SK-N-SH (cell line): ENCODE results near the gene GABRA5. TPM values are rescaled to one million over a fixed set of nuclear protein-coding genes. Genes with fewer than 3 reads are reported as not detected.

Source experiments
- CTCF ChIA-PET: fragments of 300-600, 350-600 bp; formaldehyde crosslinking; extraction: SDS; loops from one replicate; lab custom pipeline; 2021; lab: Yijun Ruan, JAX
- POLR2A ChIA-PET: fragments of 350-600 bp; sonication (Branson Sonifier 250); formaldehyde crosslinking; extraction: SDS; loops from one replicate; lab custom pipeline; 2020; ENCODE audit warnings: antibody characterized with exemption, inconsistent platforms; lab: Yijun Ruan, JAX
- DNase-seq: peaks from one replicate; pipeline ENCODE4 v3.0.0; 2012
- H2AFZ ChIP-seq: fragments of 200-600 bp; sonication (generic); 2 replicates; pipeline ENCODE4 v1.8.1; 2016; ENCODE audit warnings: antibody characterized with exemption, mild to moderate bottlenecking, low read depth
- H3F3A ChIP-seq: fragments of 200-600 bp; sonication (generic); replicated peaks from 2 replicates; pipeline ENCODE3; 2016; ENCODE audit warnings: antibody characterized with exemption, mild to moderate bottlenecking; ENCODE audit not compliant: insufficient read depth
- H3K27ac ChIP-seq, 2 experiments: fragments of 200-500 bp in 1 of 2; fragments of 200-600 bp in 1 of 2; sonication (Bioruptor generic) in 1 of 2; sonication (generic), shearing (Covaris generic) in 1 of 2; 2 replicates each; pipeline versions ENCODE4 v1.5.1 to v1.6.1; 2014 to 2016; ENCODE audit warnings: low read depth in 2 of 2, inconsistent platforms in 1 of 2, low read length in 1 of 2, mild to moderate bottlenecking in 1 of 2, mixed read lengths in 1 of 2
- H3K27me3 ChIP-seq: fragments of 200-600 bp; sonication (generic), shearing (Covaris generic); 2 replicates; pipeline ENCODE4 v1.6.1; 2016; ENCODE audit warnings: mixed run types; ENCODE audit not compliant: insufficient read depth
- H3K36me3 ChIP-seq, 2 experiments: fragments of 200-500 bp in 1 of 2; fragments of 200-600 bp in 1 of 2; sonication (Bioruptor generic) in 1 of 2; sonication (generic) in 1 of 2; replicated peaks in 1 of 2; 2 replicates each; pipeline versions ENCODE3 to v1.5.1; 2014 to 2016; ENCODE audit warnings: low read length in 1 of 2, mild to moderate bottlenecking in 1 of 2; ENCODE audit not compliant: insufficient read depth in 2 of 2, control insufficient read depth in 1 of 2
- H3K4me1 ChIP-seq, 2 experiments: fragments of 200-500 bp in 1 of 2; fragments of 200-600 bp in 1 of 2; sonication (Bioruptor generic) in 1 of 2; sonication (generic), shearing (Covaris generic) in 1 of 2; 2 replicates each; pipeline versions ENCODE4 v1.5.1 to v1.6.1; 2014 to 2016; ENCODE audit warnings: low read depth in 1 of 2, low read length in 1 of 2, mixed run types in 1 of 2; ENCODE audit not compliant: insufficient read depth in 2 of 2, control insufficient read depth in 1 of 2
- H3K4me2 ChIP-seq: fragments of 200-600 bp; sonication (generic), shearing (Covaris generic); 2 replicates; pipeline ENCODE4 v1.6.1; 2017; ENCODE audit warnings: mixed run types
- H3K4me3 ChIP-seq, 2 experiments: fragments of 200-500 bp in 1 of 2; fragments of 200-600 bp in 1 of 2; sonication (Bioruptor generic) in 1 of 2; sonication (generic), shearing (Covaris generic) in 1 of 2; 2 replicates each; pipeline versions ENCODE4 v1.5.1 to v1.8.1; 2014 to 2016; ENCODE audit warnings: low read depth in 2 of 2, inconsistent platforms in 1 of 2, low read length in 1 of 2, mild to moderate bottlenecking in 1 of 2, mixed read lengths in 1 of 2, moderate library complexity in 1 of 2
- H3K79me2 ChIP-seq: fragments of 200-600 bp; sonication (generic); 2 replicates; pipeline ENCODE4 v1.8.1; 2017; ENCODE audit warnings: mild to moderate bottlenecking; ENCODE audit not compliant: insufficient read depth
- H3K9ac ChIP-seq: fragments of 200-600 bp; sonication (generic); 2 replicates; pipeline ENCODE4 v1.6.1; 2017; ENCODE audit warnings: mixed run types
- H3K9me2 ChIP-seq: fragments of 200-600 bp; sonication (generic); 2 replicates; pipeline ENCODE4 v1.6.1; 2017; ENCODE audit warnings: mixed run types
- H3K9me3 ChIP-seq: fragments of 200-600 bp; sonication (generic); 2 replicates; pipeline ENCODE4 v1.6.1; 2017; ENCODE audit warnings: mixed run types, mild to moderate bottlenecking, moderate library complexity
- H4K20me1 ChIP-seq: fragments of 200-600 bp; sonication (generic); 2 replicates; pipeline ENCODE4 v1.6.1; 2017; ENCODE audit warnings: mild to moderate bottlenecking, mixed run types; ENCODE audit not compliant: insufficient read depth
- NFIC ChIP-seq: IDR thresholded peaks from 2 replicates; pipeline ENCODE4 v1.4.0; 2012; ENCODE audit warnings: borderline replicate concordance
- PBX3 ChIP-seq: IDR thresholded peaks from 2 replicates; pipeline ENCODE4; 2012
- RAD21 ChIP-seq: IDR thresholded peaks from 2 replicates; pipeline ENCODE4 v1.6.1; 2012; ENCODE audit warnings: mild to moderate bottlenecking, low read length
- SIN3A ChIP-seq: IDR thresholded peaks from 2 replicates; pipeline ENCODE4 v1.6.1; 2012; ENCODE audit warnings: low read depth, mild to moderate bottlenecking, low read length, moderate library complexity, borderline replicate concordance
- SMC3 ChIP-seq: IDR thresholded peaks from 2 replicates; pipeline ENCODE4 v1.6.1; 2012; ENCODE audit warnings: low read depth, low read length, improper control_type of control experiment
- ZBTB33 ChIP-seq: IDR thresholded peaks from 2 replicates; pipeline ENCODE4 v1.4.0; 2012; ENCODE audit warnings: low read depth, borderline replicate concordance
- WGBS: methylation state at CpG from one replicate; pipeline ENCODE4 v1.1.6; 2017; ENCODE audit warnings: low lambda C conversion rate; 5-methylcytosine and 5-hydroxymethylcytosine counted together
- polyA plus RNA-seq, 3 experiments: library from polyadenylated mRNA; depleted of rRNA; stranded (reverse); fragments of >200 nt; gene quantifications; 2 replicates each; pipeline ENCODE4 v1.2.3, GENCODE V29; 2012

The GABRA5 gene
- polyA plus RNA-seq, 1 of the 3 experiments (the other 2 are of a cell fraction) = not detected

- no peak overlapping the region for H2AFZ ChIP-seq
- H3K4me3 ChIP-seq = no peak overlapping the region
- TF ChIP-seq NFIC = no peak
- TF ChIP-seq SMC3 = no peak
- TF ChIP-seq ZBTB33 = no peak
- TF ChIP-seq PBX3 = no peak
- TF ChIP-seq SIN3A = no peak
- TF ChIP-seq RAD21 = no peak
- H3K9me3 ChIP-seq = no peaks in the 10 kb centered on the region
- ChIA-PET POLR2A (no interaction called here), CTCF (no interaction called here)
- no peaks in the 10 kb centered on the region for H3K79me2 ChIP-seq
- 57% methylated on average over 2 of the region's 2 CpGs for WGBS
- H3K36me3 ChIP-seq = no peaks in the 10 kb centered on the region
- no peak for DNase-seq
- no peaks in the 10 kb centered on the region for H4K20me1 ChIP-seq
- H3K4me2 ChIP-seq = no peak overlapping the region
- no peaks in the 10 kb centered on the region for H3K4me1 ChIP-seq
- no peaks in the 10 kb centered on the region for H3K9me2 ChIP-seq
- no peak overlapping the region for H3K27ac ChIP-seq
- no peaks in the 10 kb centered on the region for H3F3A ChIP-seq
- H3K27me3 ChIP-seq = no peaks in the 10 kb centered on the region
- no peak overlapping the region for H3K9ac ChIP-seq
Measured at GRCh38 chr15:26996250-26996649, 129.4 kb downstream of the GABRA5 start.

Other genes with a start within 250 kb of the GABRA5 start
- 0.10 and 0.75 TPM in 2 replicates for gene GABRB3, start 94.0 kb upstream of the GABRA5 start, polyA plus RNA-seq (2012; rRNA removed)
- gene GABRG3, start 104.1 kb downstream of the GABRA5 start, polyA plus RNA-seq (2012; rRNA removed) = not detected in 2 replicates